Skeletal muscle tissue (tissue), 4 donors: ENCODE results near the gene RNF112. TPM values are rescaled to one million over a fixed set of nuclear protein-coding genes. Genes with fewer than 3 reads are reported as not detected.
A peak's percentile ranks its signal among the peaks of the same experiment; 100 is the strongest.

ENCODE experiments used
- H3K27ac ChIP-seq: one replicate; pipeline ENCODE4 v1.7.0; 2013; ENCODE audit warnings: mild to moderate bottlenecking, low read depth, low read length, inconsistent platforms
- H3K27me3 ChIP-seq, 3 donors: one replicate each; pipeline ENCODE4 v1.7.0; 2013; ENCODE audit warnings: low read length in 3 of 3; ENCODE audit not compliant: control insufficient read depth in 3 of 3, insufficient read depth in 3 of 3
- H3K36me3 ChIP-seq, 3 donors: one replicate each; pipeline ENCODE4 v1.7.0; 2013; ENCODE audit warnings: low read length in 3 of 3; ENCODE audit not compliant: control insufficient read depth in 3 of 3, insufficient read depth in 3 of 3
- H3K4me1 ChIP-seq, 3 donors: one replicate each; pipeline ENCODE4 v1.7.0; 2013; ENCODE audit warnings: low read length in 3 of 3, mild to moderate bottlenecking in 3 of 3; ENCODE audit not compliant: control insufficient read depth in 3 of 3, insufficient read depth in 3 of 3
- H3K4me3 ChIP-seq, 3 donors: one replicate each; pipeline ENCODE4 v1.7.0; 2013; ENCODE audit warnings: low read length in 3 of 3
- H3K9ac ChIP-seq, 3 donors: one replicate each; pipeline ENCODE4 v1.7.0; 2013; ENCODE audit warnings: low read length in 3 of 3, mild to moderate bottlenecking in 3 of 3, moderate library complexity in 2 of 3, low read depth in 1 of 3
- H3K9me3 ChIP-seq, 3 donors: one replicate each; pipeline ENCODE4 v1.7.0; 2013; ENCODE audit warnings: low read length in 3 of 3; ENCODE audit not compliant: control insufficient read depth in 3 of 3
- total RNA-seq: library from RNA; depleted of rRNA; stranded (reverse); fragments of >200 nt; gene quantifications from one replicate; pipeline ENCODE4 v1.2.3, GENCODE V29; 2014
- donor health status: Osteomylitis.

Gene RNF112
- total RNA-seq, 1 donor from 2014 or later: 2.1 TPM

DNA sequence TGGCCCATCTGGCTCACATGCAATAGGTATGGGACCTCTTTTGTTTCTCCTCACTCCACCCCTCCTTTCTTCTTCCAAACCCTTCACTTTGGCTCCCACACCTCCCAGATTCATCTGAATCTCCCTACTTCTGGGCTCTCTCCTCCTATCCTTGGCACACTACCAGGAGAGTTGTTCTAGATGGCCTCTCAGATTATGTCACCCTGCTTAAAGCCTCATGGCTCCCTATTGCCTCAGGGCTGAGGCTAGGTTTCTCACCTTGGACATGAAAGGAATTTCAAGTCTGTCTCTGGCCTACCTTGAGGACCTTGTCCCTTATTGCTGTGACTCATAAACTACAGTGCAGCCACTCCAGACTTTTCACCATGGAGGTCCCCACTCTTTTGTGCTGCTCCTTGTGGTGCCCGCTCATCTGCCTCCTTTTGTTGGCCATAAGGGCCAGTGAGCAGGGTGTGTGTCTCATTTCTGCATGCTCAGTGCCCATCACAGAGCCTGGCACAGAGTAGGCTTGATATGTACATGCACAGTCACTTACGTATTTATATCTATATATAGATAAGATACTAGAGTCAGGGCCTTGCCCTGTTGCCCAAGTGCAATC lies 23.0 kb upstream of the RNF112 start:
- peak overlapping the region; percentile 77 for H3K27ac ChIP-seq
- no peak overlapping the region for H3K9ac ChIP-seq
- peaks cover 7 to 11% (median 10%) of the 10 kb centered on the region in 3 donors for H3K36me3 ChIP-seq
- no peaks in the 10 kb centered on the region for H3K27me3 ChIP-seq
- no peak overlapping the region for H3K4me3 ChIP-seq
- peaks cover 31 to 54% (median 46%) of the 10 kb centered on the region in 3 donors for H3K4me1 ChIP-seq
- no peaks in the 10 kb centered on the region for H3K9me3 ChIP-seq

DNA sequence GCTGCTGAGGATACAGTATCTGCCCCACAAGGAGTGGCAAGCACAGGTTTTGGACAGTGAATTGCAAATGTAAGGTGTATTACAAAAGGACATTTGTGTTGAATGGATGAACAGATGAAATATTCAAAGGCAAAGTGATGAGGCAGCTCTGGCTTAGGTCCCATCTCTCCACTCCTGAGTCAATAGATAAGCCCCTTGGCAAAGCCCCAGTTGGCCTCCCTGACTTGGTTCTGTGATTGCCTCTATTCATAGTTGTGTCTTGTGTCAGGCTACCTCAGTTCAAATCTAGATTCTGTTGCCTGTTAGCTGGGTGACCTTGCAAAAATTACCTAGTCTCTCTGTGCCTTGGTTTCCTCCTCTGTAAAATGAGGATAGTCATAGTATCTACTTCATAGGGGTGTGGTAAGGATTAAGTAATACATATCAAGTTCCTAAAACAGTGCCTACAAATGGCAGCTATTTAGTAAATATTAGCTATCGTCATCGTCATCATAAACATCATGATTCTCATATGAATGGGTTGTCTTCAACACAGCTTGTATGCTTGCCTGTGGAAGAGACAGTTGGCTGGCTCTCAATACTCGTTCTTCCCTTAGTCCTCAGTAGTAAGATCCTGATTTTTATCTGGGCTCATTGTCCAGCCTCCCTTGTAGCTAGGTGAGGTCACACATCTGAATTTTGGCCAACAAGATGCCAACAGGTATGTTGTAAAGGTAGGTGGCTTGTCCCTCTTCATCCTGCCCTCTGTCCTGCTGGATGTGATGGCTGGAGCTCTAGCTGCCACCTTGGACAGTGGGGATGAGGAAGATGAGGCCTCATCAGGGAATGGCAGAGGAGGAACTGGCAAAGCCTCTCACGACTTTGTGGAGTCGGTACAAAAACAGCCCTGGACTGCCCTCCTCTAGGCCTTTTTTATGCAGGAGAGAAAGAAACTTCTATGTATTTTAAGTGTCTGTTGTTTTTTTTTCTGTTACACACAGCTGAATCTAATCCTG lies 21.9 kb upstream of the RNF112 start:
- no peak overlapping the region for H3K9ac ChIP-seq

DNA sequence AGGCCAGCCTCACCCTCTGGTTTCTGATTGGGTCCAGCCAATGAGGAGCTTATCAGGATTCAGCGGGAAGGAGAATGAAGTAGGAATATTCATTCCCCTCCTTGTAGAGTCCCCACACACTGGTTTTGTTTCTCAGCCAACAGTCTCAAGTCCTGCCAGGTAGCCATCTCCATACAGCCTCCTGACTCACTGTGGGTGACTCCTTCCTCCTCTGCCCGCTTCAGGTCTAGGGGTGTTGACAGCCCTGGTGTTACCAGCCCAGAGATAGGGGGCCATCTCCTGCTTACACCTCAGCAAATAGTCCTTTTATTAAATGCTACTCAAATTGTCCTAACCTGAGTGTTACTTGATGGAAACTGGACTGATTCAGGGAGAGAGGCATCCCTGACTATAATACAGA lies 20.1 kb upstream of the RNF112 start:
- peak overlapping the region in 1 of 3 donors; percentile 10 for H3K9ac ChIP-seq

More for the DNA sequence above, 21.9 kb upstream of the RNF112 start:
- no peak overlapping the region for H3K4me3 ChIP-seq
- peak overlapping the region; percentile 1 for H3K27ac ChIP-seq
- H3K9me3 ChIP-seq: no peaks in the 10 kb centered on the region
- no peaks in the 10 kb centered on the region for H3K27me3 ChIP-seq
- H3K36me3 ChIP-seq: peaks cover 0 to 4% (median 3%) of the 10 kb centered on the region in 3 donors
- peaks cover 26 to 47% (median 39%) of the 10 kb centered on the region in 3 donors for H3K4me1 ChIP-seq

DNA sequence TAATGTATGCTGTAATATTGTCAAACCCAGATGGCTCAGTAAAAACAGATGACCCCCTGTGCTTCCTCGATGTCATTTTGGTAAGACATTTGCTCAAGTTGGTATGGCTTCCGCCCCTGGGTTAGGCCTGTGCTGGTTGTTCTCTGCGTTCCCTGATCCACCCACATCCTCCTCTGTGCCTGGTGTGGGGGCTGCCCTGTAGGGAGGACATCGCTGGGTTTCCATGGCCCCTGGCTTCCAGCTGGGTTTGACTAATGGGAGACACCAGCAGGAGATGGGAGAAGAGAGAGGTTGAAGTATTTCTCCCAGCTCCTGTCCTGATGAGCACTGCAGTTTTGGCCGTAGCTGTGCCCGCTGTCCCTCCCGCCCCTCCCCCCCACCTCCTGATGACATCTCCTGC lies 19.6 kb upstream of the RNF112 start:
- no peak overlapping the region for H3K27ac ChIP-seq

More for the DNA sequence above, 20.1 kb upstream of the RNF112 start:
- Histone ChIP-seq H3K27me3 (no peaks in the 10 kb centered on the region), H3K9me3 (no peaks in the 10 kb centered on the region), H3K27ac (no peak overlapping the region), H3K4me1 (peaks cover 14 to 29% (median 20%) of the 10 kb centered on the region in 3 donors), H3K4me3 (no peak overlapping the region), H3K36me3 (no peaks in the 10 kb centered on the region)

DNA sequence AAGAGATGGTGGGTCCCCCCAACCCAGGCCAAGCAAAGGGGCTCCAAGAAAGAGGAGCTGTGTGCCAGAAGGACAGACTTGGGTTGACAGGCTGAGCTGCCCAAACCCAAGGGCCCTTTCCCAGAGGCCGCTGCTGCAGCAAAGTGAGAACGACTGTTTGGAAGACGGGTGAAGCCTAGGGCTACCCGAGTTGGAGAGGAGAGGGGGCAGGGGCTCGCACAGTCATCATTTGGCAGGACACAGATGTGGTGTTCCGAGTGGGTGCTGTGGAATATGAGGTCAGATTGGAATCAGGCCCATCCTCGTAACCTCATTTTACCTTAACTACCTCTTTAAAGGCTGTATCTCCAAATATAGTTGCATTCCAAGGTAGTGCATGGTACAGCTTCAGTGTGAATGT lies 18.7 kb upstream of the RNF112 start:
- H3K4me3 ChIP-seq: no peak overlapping the region

More for the DNA sequence above, 19.6 kb upstream of the RNF112 start:
- no peaks in the 10 kb centered on the region for H3K36me3 ChIP-seq
- no peaks in the 10 kb centered on the region for H3K9me3 ChIP-seq
- no peak overlapping the region for H3K9ac ChIP-seq
- H3K4me1 ChIP-seq: peaks cover 13 to 24% (median 15%) of the 10 kb centered on the region in 3 donors
- H3K4me3 ChIP-seq: no peak overlapping the region
- H3K27me3 ChIP-seq: no peaks in the 10 kb centered on the region

DNA sequence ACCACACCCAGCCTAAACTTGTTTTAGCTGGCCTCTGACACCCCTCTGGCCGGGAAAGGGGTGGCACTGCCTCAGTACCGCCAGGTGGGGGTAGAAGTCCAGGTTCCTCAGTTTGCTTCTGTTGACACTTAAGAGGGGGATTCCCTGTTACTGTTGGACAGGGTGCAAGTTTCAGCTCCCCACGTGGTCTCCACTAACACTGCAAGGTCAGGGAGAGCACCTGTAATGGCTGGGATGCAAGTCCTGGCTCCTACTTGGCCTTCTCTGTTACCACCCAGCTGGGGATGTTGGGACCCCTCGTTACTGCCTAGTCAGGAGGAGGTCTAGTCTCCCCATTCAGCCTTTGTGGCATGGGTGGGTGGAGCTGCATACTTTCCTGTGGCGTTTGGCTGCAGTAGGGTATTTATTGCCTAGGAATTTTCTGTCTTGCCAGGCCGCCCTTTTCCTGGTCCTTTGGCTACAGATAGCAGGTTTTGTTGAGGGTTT lies 13.4 kb upstream of the RNF112 start:
- Histone ChIP-seq H3K4me3 (no peak overlapping the region), H3K36me3 (no peaks in the 10 kb centered on the region), H3K9ac (no peak overlapping the region), H3K27ac (peak overlapping the region; percentile 51), H3K9me3 (no peaks in the 10 kb centered on the region), H3K4me1 (peaks cover under 1 to 14% (median 12%) of the 10 kb centered on the region in 3 donors), H3K27me3 (no peaks in the 10 kb centered on the region)

More for the DNA sequence above, 18.7 kb upstream of the RNF112 start:
- no peaks in the 10 kb centered on the region for H3K36me3 ChIP-seq
- H3K27me3 ChIP-seq: no peaks in the 10 kb centered on the region
- no peaks in the 10 kb centered on the region for H3K9me3 ChIP-seq
- H3K9ac ChIP-seq: no peak overlapping the region
- H3K4me1 ChIP-seq: peaks cover 7 to 17% (median 13%) of the 10 kb centered on the region in 3 donors
- no peak overlapping the region for H3K27ac ChIP-seq

DNA sequence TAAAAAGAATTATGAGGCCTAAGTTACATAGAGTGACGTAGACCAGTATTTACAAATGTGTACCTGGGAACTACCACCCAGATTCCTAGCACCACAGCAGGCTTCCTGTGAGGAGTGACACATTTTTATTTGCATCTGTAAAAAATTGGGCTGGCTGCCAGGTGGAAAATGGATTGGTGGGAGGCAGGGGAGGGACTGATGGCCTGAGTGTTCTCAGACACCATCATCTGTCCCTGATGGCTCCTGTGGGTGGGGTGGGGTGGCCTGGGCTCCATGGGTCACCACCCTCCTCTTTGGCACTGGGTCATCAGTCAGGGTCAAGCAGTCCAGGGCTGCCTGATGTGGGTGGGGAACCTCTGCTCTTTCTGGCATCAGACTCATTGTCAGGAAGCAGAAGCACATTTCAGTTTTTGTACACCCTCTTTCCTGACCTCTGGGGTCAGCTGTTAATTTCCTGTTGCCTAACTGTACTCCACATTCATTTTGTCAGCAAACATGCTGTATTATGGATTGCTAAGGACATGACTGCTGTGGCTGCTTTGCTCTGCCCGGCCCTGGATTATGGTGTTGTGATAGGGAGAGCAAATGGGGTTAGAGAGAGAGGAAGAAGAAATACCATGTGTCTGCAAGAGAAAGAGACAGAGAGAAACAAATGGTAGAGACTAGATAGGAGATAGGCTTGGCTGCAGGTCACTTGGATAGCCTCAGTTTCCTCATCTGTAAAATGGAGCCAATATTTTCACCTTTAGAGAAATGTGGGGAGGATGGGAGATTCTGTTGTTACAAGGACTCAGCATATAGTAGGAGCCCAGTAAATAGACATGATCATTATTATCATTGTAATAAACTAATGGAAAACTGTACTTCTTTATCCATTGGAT lies 12.5 kb upstream of the RNF112 start:
- Histone ChIP-seq H3K27ac (peak overlapping the region; percentile 51), H3K4me1 (peaks cover 0 to 14% (median 12%) of the 10 kb centered on the region in 3 donors), H3K27me3 (no peaks in the 10 kb centered on the region), H3K9me3 (no peaks in the 10 kb centered on the region), H3K4me3 (no peak overlapping the region), H3K9ac (no peak overlapping the region), H3K36me3 (no peaks in the 10 kb centered on the region)

DNA sequence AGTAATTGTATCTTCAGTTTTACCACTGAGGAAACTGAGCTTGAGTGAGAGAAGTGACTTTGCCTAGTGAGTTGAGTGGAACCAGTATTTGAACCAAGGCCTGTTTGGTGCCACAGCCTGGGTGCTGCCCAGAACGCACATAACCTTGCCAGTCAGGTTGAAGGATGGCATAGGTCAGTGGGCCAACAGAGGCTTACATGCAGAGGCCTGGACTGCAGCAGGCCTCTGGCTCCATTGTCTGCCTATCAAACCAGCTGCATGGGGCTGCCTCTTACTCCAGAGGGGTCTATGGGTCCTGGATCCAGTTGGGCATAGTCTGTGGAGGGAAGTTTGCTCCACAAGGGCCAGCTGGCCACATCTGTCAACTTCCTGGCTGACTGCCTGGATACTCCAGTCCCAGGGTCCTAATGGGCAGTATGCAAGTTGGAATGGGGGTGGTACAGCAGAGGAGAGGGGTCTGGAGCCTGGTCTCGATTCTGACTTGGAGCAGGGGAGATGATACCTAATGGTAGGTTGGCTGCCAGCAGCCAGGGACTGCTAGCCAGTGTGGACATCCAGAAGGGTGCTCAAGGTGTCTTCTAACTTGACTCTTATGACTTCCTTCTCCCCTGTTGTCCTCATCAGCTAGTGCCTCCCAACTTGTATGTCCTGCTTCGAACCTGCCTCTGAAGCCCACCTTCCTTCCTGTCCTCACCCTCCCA lies 11.1 kb upstream of the RNF112 start:
- Histone ChIP-seq H3K4me1 (peaks cover 0 to 14% (median 12%) of the 10 kb centered on the region in 3 donors), H3K4me3 (no peak overlapping the region), H3K36me3 (no peaks in the 10 kb centered on the region), H3K27me3 (no peaks in the 10 kb centered on the region), H3K9me3 (no peaks in the 10 kb centered on the region), H3K27ac (no peak overlapping the region), H3K9ac (no peak overlapping the region)
